Peyer's patch (tissue), 4 donors: ENCODE measurements around the gene ADGRB3.

Experiments
- POLR2A ChIP-seq, 2 donors: fragments of 450-650 bp; IDR thresholded peaks; one replicate each; pipeline ENCODE4 v1.5.1; 2017; ENCODE audit warnings: antibody characterized with exemption in 2 of 2, mild to moderate bottlenecking in 2 of 2, moderate library complexity in 2 of 2
- TF ChIP-seq, protein P1 (sequence below), 6 experiments: fragments of 450-650 bp in 4 of 6; fragments of 200-600 bp in 2 of 6; sonication (generic) in 1 of 6; IDR thresholded peaks; one replicate each; pipeline ENCODE4 v1.5.1; 2017 to 2019; ENCODE audit warnings: antibody characterized with exemption in 6 of 6, mild to moderate bottlenecking in 3 of 6, moderate library complexity in 1 of 6

DNA sequence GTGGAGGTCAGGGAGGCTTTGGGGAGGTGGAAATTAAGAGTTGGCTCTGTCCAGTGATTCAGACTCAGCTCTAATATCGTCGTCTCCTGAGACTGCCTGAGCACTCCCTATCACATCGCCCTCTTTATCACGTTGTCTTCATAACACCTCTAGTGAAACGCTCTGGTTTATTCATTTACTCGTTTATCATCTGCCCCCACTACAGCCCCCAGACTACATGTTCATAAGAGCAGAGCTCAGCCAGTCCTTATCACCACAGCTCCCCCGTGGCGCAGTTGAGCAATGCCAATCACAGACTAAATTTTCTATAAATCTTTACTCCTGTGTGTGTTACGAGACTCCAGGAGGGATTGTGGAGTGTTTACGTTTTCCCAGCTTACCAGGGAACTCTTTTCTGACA, 316.2 kb downstream of the ADGRB3 start:
- no peak for TF ChIP-seq POLR2A (IDR thresholded peaks at IDR 0.05)
- TF ChIP-seq, protein P1, sequence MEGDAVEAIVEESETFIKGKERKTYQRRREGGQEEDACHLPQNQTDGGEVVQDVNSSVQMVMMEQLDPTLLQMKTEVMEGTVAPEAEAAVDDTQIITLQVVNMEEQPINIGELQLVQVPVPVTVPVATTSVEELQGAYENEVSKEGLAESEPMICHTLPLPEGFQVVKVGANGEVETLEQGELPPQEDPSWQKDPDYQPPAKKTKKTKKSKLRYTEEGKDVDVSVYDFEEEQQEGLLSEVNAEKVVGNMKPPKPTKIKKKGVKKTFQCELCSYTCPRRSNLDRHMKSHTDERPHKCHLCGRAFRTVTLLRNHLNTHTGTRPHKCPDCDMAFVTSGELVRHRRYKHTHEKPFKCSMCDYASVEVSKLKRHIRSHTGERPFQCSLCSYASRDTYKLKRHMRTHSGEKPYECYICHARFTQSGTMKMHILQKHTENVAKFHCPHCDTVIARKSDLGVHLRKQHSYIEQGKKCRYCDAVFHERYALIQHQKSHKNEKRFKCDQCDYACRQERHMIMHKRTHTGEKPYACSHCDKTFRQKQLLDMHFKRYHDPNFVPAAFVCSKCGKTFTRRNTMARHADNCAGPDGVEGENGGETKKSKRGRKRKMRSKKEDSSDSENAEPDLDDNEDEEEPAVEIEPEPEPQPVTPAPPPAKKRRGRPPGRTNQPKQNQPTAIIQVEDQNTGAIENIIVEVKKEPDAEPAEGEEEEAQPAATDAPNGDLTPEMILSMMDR (IDR thresholded peaks at IDR 0.05) = no peak
